H1 (cell line): ENCODE data around the gene PM20D1. TPM values are rescaled to one million over a fixed set of nuclear protein-coding genes. Genes with fewer than 3 reads are reported as not detected.

ENCODE experiments used
- CTCF ChIA-PET: fragments of 300-600 bp; sonication (Branson Sonifier 250); formaldehyde crosslinking; loops from one replicate; lab custom pipeline; 2021; ENCODE audit not compliant: partially characterized antibody; lab: Charles Lee
- POLR2A ChIA-PET: fragments of 300-600 bp; sonication (Branson Sonifier 250); formaldehyde crosslinking; loops from one replicate; lab custom pipeline; 2021; ENCODE audit warnings: inconsistent platforms; ENCODE audit not compliant: partially characterized antibody; lab: Charles Lee
- DNase-seq, 2 experiments: peaks; one replicate each; pipeline versions ENCODE4 v3.0.0 to v3.0.0-alpha.2; 2010 to 2022; ENCODE audit warnings: low spot score in 2 of 2, low read depth in 1 of 2, mixed read lengths in 1 of 2
- FAIRE-seq: peaks from 2 replicates; lab custom pipeline; 2011; peaks lifted over from hg19 to GRCh38; lab: Jason Lieb, UNC
- H2AFZ ChIP-seq: 2 replicates; pipeline ENCODE4 v1.8.1; 2012; ENCODE audit warnings: low read length, inconsistent platforms
- H2AK5ac ChIP-seq: 2 replicates; pipeline ENCODE4 v1.6.1; 2013; ENCODE audit warnings: low read depth, low read length
- H2BK120ac ChIP-seq: replicated peaks from 2 replicates; pipeline ENCODE3; 2013; ENCODE audit warnings: low read depth, low read length, inconsistent platforms
- H2BK12ac ChIP-seq: 2 replicates; pipeline ENCODE4 v1.6.1; 2013; ENCODE audit warnings: low read depth, low read length
- H2BK15ac ChIP-seq: 2 replicates; pipeline ENCODE4 v1.6.1; 2013; ENCODE audit warnings: low read length
- H2BK20ac ChIP-seq: 2 replicates; pipeline ENCODE4 v1.6.1; 2013; ENCODE audit warnings: low read length
- H2BK5ac ChIP-seq: 2 replicates; pipeline ENCODE4 v1.6.1; 2013; ENCODE audit warnings: low read depth, low read length
- H3K14ac ChIP-seq: 2 replicates; pipeline ENCODE4 v1.6.1; 2013; ENCODE audit warnings: inconsistent platforms; ENCODE audit not compliant: insufficient read length
- H3K18ac ChIP-seq: 2 replicates; pipeline ENCODE4 v1.6.1; 2013; ENCODE audit warnings: low read length; ENCODE audit errors: extremely low read depth
- H3K23ac ChIP-seq: 2 replicates; pipeline ENCODE4 v1.6.1; 2013; ENCODE audit warnings: inconsistent platforms; ENCODE audit not compliant: insufficient read length
- H3K23me2 ChIP-seq: 2 replicates; pipeline ENCODE4 v1.6.1; 2013; ENCODE audit warnings: low read depth, low read length
- H3K27ac ChIP-seq: 2 replicates; pipeline ENCODE4 v1.6.1; 2011; ENCODE audit warnings: low read depth, low read length, inconsistent platforms
- H3K27me3 ChIP-seq, 4 experiments: replicated peaks in 1 of 4; 1 replicate in 1 of 4; 2 replicates in 3 of 4; pipeline versions ENCODE4 v1.6.1 to v1.8.1; 2011 to 2013; ENCODE audit warnings: low read length in 3 of 4, mild to moderate bottlenecking in 3 of 4, inconsistent platforms in 2 of 4, mixed read lengths in 2 of 4, moderate library complexity in 1 of 4; ENCODE audit not compliant: control insufficient read depth in 3 of 4, insufficient read depth in 3 of 4; ENCODE audit errors: extremely low read depth in 1 of 4
- H3K36me3 ChIP-seq, 4 experiments: 2 replicates each; pipeline versions ENCODE4 v1.6.1 to v1.8.1; 2011 to 2013; ENCODE audit warnings: mild to moderate bottlenecking in 4 of 4, low read length in 3 of 4, moderate library complexity in 2 of 4, control low read depth in 1 of 4, inconsistent platforms in 1 of 4; ENCODE audit not compliant: insufficient read depth in 4 of 4, control insufficient read depth in 2 of 4
- H3K4ac ChIP-seq: replicated peaks from 2 replicates; pipeline ENCODE3; 2013; ENCODE audit warnings: low read length, low read depth, mixed read lengths, inconsistent platforms; ENCODE audit not compliant: insufficient read length
- H3K4me1 ChIP-seq, 4 experiments: replicated peaks in 1 of 4; 1 replicate in 1 of 4; 2 replicates in 3 of 4; pipeline versions ENCODE4 v1.6.1 to v1.8.1; 2011 to 2013; ENCODE audit warnings: low read length in 3 of 4, inconsistent platforms in 2 of 4, mixed read lengths in 1 of 4; ENCODE audit not compliant: insufficient read depth in 4 of 4, control insufficient read depth in 3 of 4
- H3K4me2 ChIP-seq, 2 experiments: 2 replicates each; pipeline versions ENCODE4 v1.6.1 to v1.8.1; 2011 to 2013; ENCODE audit warnings: low read depth in 2 of 2, low read length in 2 of 2, control low read depth in 1 of 2, inconsistent platforms in 1 of 2, mild to moderate bottlenecking in 1 of 2; ENCODE audit not compliant: insufficient read depth in 1 of 2
- H3K4me3 ChIP-seq, 4 experiments: fragments of 200-600, 300-600 bp in 1 of 4; sonication (generic), shearing (Covaris generic), sonication (Bioruptor Twin) in 1 of 4; 2 replicates each; pipeline versions ENCODE4 v1.5.1 to v1.8.1; 2011 to 2016; ENCODE audit warnings: low read length in 4 of 4, low read depth in 3 of 4, control low read depth in 2 of 4, inconsistent platforms in 2 of 4, mild to moderate bottlenecking in 2 of 4, mixed read lengths in 1 of 4, moderate library complexity in 1 of 4; ENCODE audit not compliant: insufficient read depth in 2 of 4; ENCODE audit errors: extremely low read depth in 1 of 4
- H3K56ac ChIP-seq: replicated peaks from 2 replicates; pipeline ENCODE3; 2013; ENCODE audit warnings: low read depth, mild to moderate bottlenecking, mixed read lengths, low read length, inconsistent platforms; ENCODE audit not compliant: insufficient read length
- H3K79me1 ChIP-seq: 2 replicates; pipeline ENCODE4 v1.6.1; 2013; ENCODE audit warnings: low read depth, low read length, control low read depth
- H3K79me2 ChIP-seq, 2 experiments: 2 replicates each; pipeline versions ENCODE4 v1.6.1 to v1.8.1; 2012 to 2013; ENCODE audit warnings: low read length in 2 of 2, mild to moderate bottlenecking in 2 of 2, inconsistent platforms in 1 of 2; ENCODE audit not compliant: insufficient read depth in 2 of 2, control insufficient read depth in 1 of 2
- H3K9ac ChIP-seq, 4 experiments: replicated peaks in 1 of 4; 1 replicate in 1 of 4; 2 replicates in 3 of 4; pipeline versions ENCODE4 v1.6.1 to v1.8.1; 2011 to 2013; ENCODE audit warnings: low read depth in 3 of 4, low read length in 3 of 4, control low read depth in 2 of 4, mild to moderate bottlenecking in 2 of 4, moderate library complexity in 2 of 4, inconsistent platforms in 1 of 4; ENCODE audit errors: extremely low read depth in 1 of 4
- H3K9me3 ChIP-seq, 2 experiments: 2 replicates each; pipeline versions ENCODE4 v1.6.1 to v1.8.1; 2012 to 2013; ENCODE audit warnings: mild to moderate bottlenecking in 2 of 2, moderate library complexity in 2 of 2, control low read depth in 1 of 2, inconsistent platforms in 1 of 2, low read depth in 1 of 2, low read length in 1 of 2, mixed read lengths in 1 of 2; ENCODE audit not compliant: insufficient read depth in 2 of 2
- H4K20me1 ChIP-seq, 2 experiments: replicated peaks in 1 of 2; 2 replicates each; pipeline versions ENCODE3 to v1.8.1; 2011 to 2013; ENCODE audit warnings: inconsistent platforms in 2 of 2, low read length in 2 of 2, mild to moderate bottlenecking in 1 of 2; ENCODE audit not compliant: insufficient read depth in 2 of 2, control insufficient read depth in 1 of 2
- H4K5ac ChIP-seq: 2 replicates; pipeline ENCODE4 v1.6.1; 2013; ENCODE audit warnings: low read length, low read depth, mixed read lengths, inconsistent platforms; ENCODE audit not compliant: insufficient read length
- H4K8ac ChIP-seq: 2 replicates; pipeline ENCODE4 v1.8.0; 2013; ENCODE audit warnings: mild to moderate bottlenecking, moderate library complexity, low read length, inconsistent platforms; ENCODE audit not compliant: insufficient read depth; ENCODE audit errors: extremely low read depth
- H4K91ac ChIP-seq: replicated peaks from 2 replicates; pipeline ENCODE3; 2013; ENCODE audit warnings: low read length, mixed read lengths, inconsistent platforms; ENCODE audit not compliant: insufficient read length
- BRCA1 ChIP-seq: IDR thresholded peaks from 2 replicates; pipeline ENCODE4 v1.6.1; 2012; ENCODE audit warnings: low read depth, low read length, improper control_type of control experiment
- CTBP2 ChIP-seq: IDR thresholded peaks from 2 replicates; pipeline ENCODE4 v1.7.0; 2011; ENCODE audit warnings: borderline replicate concordance, mild to moderate bottlenecking, moderate library complexity, mixed read lengths, low read length; ENCODE audit not compliant: insufficient read depth, insufficient read length
- HDAC2 ChIP-seq, 2 experiments: fragments of 300-600 bp in 1 of 2; sonication (generic) in 1 of 2; IDR thresholded peaks; 2 replicates each; pipeline ENCODE4 v1.6.1; 2011 to 2012; ENCODE audit warnings: low read depth in 2 of 2, low read length in 2 of 2, mild to moderate bottlenecking in 2 of 2, moderate library complexity in 2 of 2, borderline replicate concordance in 1 of 2, inconsistent platforms in 1 of 2
- MAFK ChIP-seq: IDR thresholded peaks from 2 replicates; pipeline ENCODE4 v1.6.1; 2012; ENCODE audit warnings: low read depth, mild to moderate bottlenecking, improper control_type of control experiment, low read length
- NANOG ChIP-seq: IDR thresholded peaks from 2 replicates; pipeline ENCODE4 v1.6.1; 2011; ENCODE audit warnings: low read length, low read depth, mild to moderate bottlenecking, inconsistent platforms; ENCODE audit not compliant: insufficient read depth, poor library complexity, severe bottlenecking
- POLR2A ChIP-seq, 2 experiments: IDR thresholded peaks; 1 replicate in 1 of 2; 2 replicates in 1 of 2; pipeline ENCODE4 v1.6.1; 2011; ENCODE audit warnings: low read depth in 2 of 2, low read length in 2 of 2, mild to moderate bottlenecking in 2 of 2; ENCODE audit errors: control extremely low read depth in 1 of 2
- POLR2AphosphoS5 ChIP-seq: IDR thresholded peaks from 2 replicates; pipeline ENCODE4 v1.6.1; 2011; ENCODE audit warnings: low read depth, low read length
- SUZ12 ChIP-seq: fragments of 200-600 bp; sonication (generic); IDR thresholded peaks from 2 replicates; pipeline ENCODE4 v1.6.1; 2012; ENCODE audit warnings: mild to moderate bottlenecking, inconsistent platforms, low read length, moderate library complexity, mixed read lengths
- TEAD4 ChIP-seq: IDR thresholded peaks from 2 replicates; pipeline ENCODE4 v1.6.1; 2012; ENCODE audit warnings: low read depth, low read length, inconsistent platforms, mixed read lengths
- WGBS, 2 experiments: shearing (Covaris generic) in 1 of 2; methylation state at CpG; one replicate each; pipeline versions ENCODE4 v1.1.6 to v1.1.7; 2013 to 2015; ENCODE audit warnings: low lambda C conversion rate in 2 of 2, mixed read lengths in 2 of 2, inconsistent platforms in 1 of 2, low coverage in 1 of 2, missing lambda C conversion rate in 1 of 2; ENCODE audit not compliant: insufficient replicate concordance in 2 of 2, insufficient coverage in 1 of 2, insufficient read length in 1 of 2; ENCODE audit errors: extremely low coverage in 1 of 2, missing lambda C conversion rate in 1 of 2; 5-methylcytosine and 5-hydroxymethylcytosine counted together
- polyA plus RNA-seq, 7 experiments: library from polyadenylated mRNA; depleted of rRNA in 3 of 7; stranded (reverse) in 5 of 7; unstranded in 2 of 7; fragments of >200 nt in 5 of 7; fragments of 200-250 nt in 2 of 7; gene quantifications; 1 replicate in 5 of 7; 2 replicates in 1 of 7; 4 replicates in 1 of 7; pipeline versions ENCODE4 v1.2.1 to v1.2.3, GENCODE V29; 2011 to 2013; ENCODE audit warnings: missing spikeins in 2 of 7, mixed read lengths in 2 of 7
- total RNA-seq: library from RNA; stranded (reverse); fragmentation: NEBNext Ultra II Directional; extraction: Animal tissue kit (Norgen Biotek cat#: 25700); gene quantifications from 2 replicates; pipeline ENCODE4 v1.2.1, GENCODE V29; 2021

Gene PM20D1
- total and polyA plus RNA-seq, 2 of the 8 experiments (the other 6 are each of a cell fraction or from before 2014, with no cell fraction given) = 0.05 TPM; not detected in 1

GRCh38 chr1:205840146-205840923 lies 9.6 kb downstream of the PM20D1 start:
- FAIRE-seq = no peak
- POLR2A ChIA-PET = interaction anchor here (0.7 kb wide), 1 partner anchor 77 kb away, joined by 3 read pairs; no protein-coding TSS in a partner anchor

More at GRCh38 chr1:205840146-205840923, 9.6 kb downstream of the PM20D1 start:
- H4K8ac ChIP-seq = no peak overlapping the region
- no peak overlapping the region for H2BK5ac ChIP-seq
- no peak overlapping the region for H3K14ac ChIP-seq
- no peak overlapping the region for H3K27ac ChIP-seq
- no peak overlapping the region for H2BK12ac ChIP-seq
- H3K79me1 ChIP-seq = no peaks in the 10 kb centered on the region
- CTCF ChIA-PET = interaction anchor here (0.7 to 2.2 kb wide), 5 partner anchors 8 to 137 kb away, joined by 3 to 8 read pairs (median 5); no protein-coding TSS in a partner anchor
- no peaks in the 10 kb centered on the region for H3K36me3 ChIP-seq
- no peak overlapping the region for H2BK20ac ChIP-seq
- no peaks in the 10 kb centered on the region for H3K9me3 ChIP-seq
- H3K4me1 ChIP-seq = no peaks in the 10 kb centered on the region
- no peak overlapping the region for H2BK15ac ChIP-seq
- 89% methylated on average over 4 of the region's 4 CpGs; no CpG with 5 or more reads in 1 of the 2 experiments for WGBS, 2 experiments
- no peak overlapping the region for H3K56ac ChIP-seq
- no peak overlapping the region for H2AK5ac ChIP-seq
- no peaks in the 10 kb centered on the region for H3K79me2 ChIP-seq
- TF ChIP-seq TEAD4 = no peak
- TF ChIP-seq POLR2A (IDR thresholded peaks at IDR 0.05; ENCODE audit: control extremely low read depth in 1 of 2, low read depth in 2 of 2, low read length in 2 of 2) = no peak
- no peak for TF ChIP-seq SUZ12
- no peak for TF ChIP-seq CTBP2
- TF ChIP-seq BRCA1 = no peak
- TF ChIP-seq HDAC2 (IDR thresholded peaks at IDR 0.05; ENCODE audit: borderline replicate concordance in 1 of 2, low read depth in 2 of 2, low read length in 2 of 2) = no peak
- no peak for TF ChIP-seq POLR2AphosphoS5
- TF ChIP-seq MAFK = no peak
- TF ChIP-seq NANOG = no peak
- no peak for DNase-seq
- H3K23me2 ChIP-seq = no peaks in the 10 kb centered on the region
- no peak overlapping the region for H3K4me3 ChIP-seq
- H3K9ac ChIP-seq = no peak overlapping the region; a peak in 1 of 7 replicates
- H4K91ac ChIP-seq = no peak overlapping the region
- H3K4me2 ChIP-seq = no peak overlapping the region
- H4K5ac ChIP-seq = no peak overlapping the region
- no peak overlapping the region for H2BK120ac ChIP-seq
- H4K20me1 ChIP-seq = no peaks in the 10 kb centered on the region
- 0 out of 2 replicates have a peak overlapping the region, but pooled peaks have one; percentile 1 for H2AFZ ChIP-seq
- no peak overlapping the region for H3K18ac ChIP-seq
- H3K4ac ChIP-seq = no peak overlapping the region
- H3K23ac ChIP-seq = no peak overlapping the region
- H3K27me3 ChIP-seq = no peaks in the 10 kb centered on the region
